Heart left ventricle (tissue), 13 donors: ENCODE measurements around the gene TMEM131L.
"Not testable (repeated sequence)": the region's sequence is repeated elsewhere in the genome, so short reads cannot be mapped to it uniquely, and the experiment has no call there.

ENCODE experiments used
- POLR2A ChIP-seq, 2 donors: fragments of 450-650 bp; IDR thresholded peaks; one replicate each; pipeline ENCODE4 v1.6.1; 2017; ENCODE audit warnings: antibody characterized with exemption in 2 of 2, mild to moderate bottlenecking in 2 of 2, moderate library complexity in 2 of 2
- TF ChIP-seq, protein P1 (sequence below), 12 donors: fragments of 200-600 bp; sonication (generic) in 4 of 12; IDR thresholded peaks; one replicate each; pipeline versions ENCODE4 v1.5.0 to v1.8.0; 2018 to 2022; ENCODE audit warnings: antibody characterized with exemption in 12 of 12, mild to moderate bottlenecking in 5 of 12
- donor health status: ischemic (EF 13 %, LVEDD 7.1; RV severe dilation, severe dysfunction).
- donor health status: DM: no; HTN: yes; CAD: no.
- donor health status: DM: no; HTN: no; CAD: no.
- donor health status: ischemic (EF 25% LVEDD 6.9; RV normal size, moderate dysfunction).
- donor health status: ischemic (EF 25% LVEDD 5.7; RV mildly dilated, moderate dysfunction).
- donor health status: ischemic (EF 35%, LVEDD 5.7; RV mildly dilated, moderate dysfunction).
- donor health status: nonischemic (EF 11% LVEDD 7.7; RV severe dilation, severe dysfunction).
- donor health status: DM: yes; HTN: yes; CAD: no.
- donor health status: PGD.
- donor health status: ischemic (EF 29% LVEDD 5.4; RV normal size, mild dysfunction).
- donor health status: nonischemic (EF 23%, LVEDD 6.1; RV moderate dilation, normal function).

DNA sequence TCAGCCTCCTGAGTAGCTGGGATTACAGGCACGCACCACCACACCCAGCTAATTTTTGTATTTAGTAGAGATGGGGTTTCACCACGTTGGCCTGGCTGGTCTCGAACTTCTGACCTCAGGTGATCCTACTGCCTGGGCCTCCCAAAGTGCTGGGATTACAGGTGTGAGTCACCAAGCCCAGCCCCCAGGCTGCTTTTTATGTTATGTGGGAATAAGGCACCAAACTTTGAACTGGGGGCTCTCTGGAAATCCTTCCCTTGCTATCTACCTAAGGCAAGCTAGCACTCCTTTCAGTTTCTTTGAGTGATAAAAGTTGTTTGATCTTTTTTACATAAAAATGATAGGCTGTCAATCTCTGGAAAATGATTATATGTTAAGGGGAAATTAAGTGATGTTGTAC is 101.5 kb downstream of the TMEM131L start:
- TF ChIP-seq, protein P1, sequence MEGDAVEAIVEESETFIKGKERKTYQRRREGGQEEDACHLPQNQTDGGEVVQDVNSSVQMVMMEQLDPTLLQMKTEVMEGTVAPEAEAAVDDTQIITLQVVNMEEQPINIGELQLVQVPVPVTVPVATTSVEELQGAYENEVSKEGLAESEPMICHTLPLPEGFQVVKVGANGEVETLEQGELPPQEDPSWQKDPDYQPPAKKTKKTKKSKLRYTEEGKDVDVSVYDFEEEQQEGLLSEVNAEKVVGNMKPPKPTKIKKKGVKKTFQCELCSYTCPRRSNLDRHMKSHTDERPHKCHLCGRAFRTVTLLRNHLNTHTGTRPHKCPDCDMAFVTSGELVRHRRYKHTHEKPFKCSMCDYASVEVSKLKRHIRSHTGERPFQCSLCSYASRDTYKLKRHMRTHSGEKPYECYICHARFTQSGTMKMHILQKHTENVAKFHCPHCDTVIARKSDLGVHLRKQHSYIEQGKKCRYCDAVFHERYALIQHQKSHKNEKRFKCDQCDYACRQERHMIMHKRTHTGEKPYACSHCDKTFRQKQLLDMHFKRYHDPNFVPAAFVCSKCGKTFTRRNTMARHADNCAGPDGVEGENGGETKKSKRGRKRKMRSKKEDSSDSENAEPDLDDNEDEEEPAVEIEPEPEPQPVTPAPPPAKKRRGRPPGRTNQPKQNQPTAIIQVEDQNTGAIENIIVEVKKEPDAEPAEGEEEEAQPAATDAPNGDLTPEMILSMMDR (IDR thresholded peaks at IDR 0.05) = not testable (repeated sequence)
- TF ChIP-seq POLR2A (IDR thresholded peaks at IDR 0.05) = not testable (repeated sequence)
